ENCODE data around the gene RAD50.

Gene RAD50

GRCh38 chr5:132594170-132594569 lies 37.4 kb downstream of the RAD50 start:
- Mint-ChIP-seq H3K4me3 (no peak overlapping the region), H3K27me3 (ENCODE audit: low read depth) (no peaks in the 10 kb centered on the region)

GRCh38 chr5:132595624-132596023 lies 38.8 kb downstream of the RAD50 start:
- Mint-ChIP-seq H3K27ac (no peak overlapping the region), H3K36me3 (ENCODE audit: low read depth) (peaks cover 48% of the 10 kb centered on the region), H3K9me3 (no peaks in the 10 kb centered on the region), H3K27me3 (ENCODE audit: low read depth) (no peaks in the 10 kb centered on the region), H3K4me3 (no peak overlapping the region), H3K4me1 (no peaks in the 10 kb centered on the region)
- TF ChIP-seq CTCF (IDR thresholded peaks at IDR 0.05; ENCODE audit: unreplicated experiment in 3 of 3), result no peak

More at GRCh38 chr5:132594170-132594569, 37.4 kb downstream of the RAD50 start:
- Mint-ChIP-seq H3K4me1 (no peaks in the 10 kb centered on the region), H3K27ac (no peak overlapping the region), H3K9me3 (no peaks in the 10 kb centered on the region), H3K36me3 (ENCODE audit: low read depth) (peaks cover 52% of the 10 kb centered on the region)
- no peak for TF ChIP-seq CTCF (IDR thresholded peaks at IDR 0.05; ENCODE audit: unreplicated experiment in 3 of 3)

GRCh38 chr5:132601071-132601728 lies 44.4 kb downstream of the RAD50 start:
- no peak for TF ChIP-seq CTCF (IDR thresholded peaks at IDR 0.05; ENCODE audit: unreplicated experiment in 3 of 3)
- Mint-ChIP-seq H3K9me3 (no peaks in the 10 kb centered on the region), H3K27me3 (ENCODE audit: low read depth) (no peaks in the 10 kb centered on the region), H3K4me1 (no peaks in the 10 kb centered on the region), H3K4me3 (no peak overlapping the region), H3K36me3 (ENCODE audit: low read depth) (peaks cover 54% of the 10 kb centered on the region), H3K27ac (no peak overlapping the region)

GRCh38 chr5:132607095-132607494 lies 50.3 kb downstream of the RAD50 start:
- Mint-ChIP-seq H3K27me3 (ENCODE audit: low read depth) (no peaks in the 10 kb centered on the region), H3K36me3 (ENCODE audit: low read depth) (peaks cover 68% of the 10 kb centered on the region), H3K9me3 (peaks cover 3% of the 10 kb centered on the region), H3K4me1 (no peaks in the 10 kb centered on the region), H3K27ac (no peak overlapping the region), H3K4me3 (no peak overlapping the region)
- TF ChIP-seq CTCF (IDR thresholded peaks at IDR 0.05; ENCODE audit: unreplicated experiment in 3 of 3), result no peak

GRCh38 chr5:132608107-132608506 lies 51.3 kb downstream of the RAD50 start:
- no peaks in the 10 kb centered on the region for H3K4me1 Mint-ChIP-seq

More at GRCh38 chr5:132608107-132608506, 51.3 kb downstream of the RAD50 start:
- Mint-ChIP-seq H3K4me3 (no peak overlapping the region), H3K36me3 (ENCODE audit: low read depth) (peaks cover 71% of the 10 kb centered on the region), H3K27ac (no peak overlapping the region), H3K27me3 (ENCODE audit: low read depth) (no peaks in the 10 kb centered on the region), H3K9me3 (peaks cover 3% of the 10 kb centered on the region)
- no peak for TF ChIP-seq CTCF (IDR thresholded peaks at IDR 0.05; ENCODE audit: unreplicated experiment in 3 of 3)
